Sciatic nerve (tissue), 1 donor: Measurements from ENCODE around the gene FOXJ1. TPM values are rescaled to one million over a fixed set of nuclear protein-coding genes. Genes with fewer than 3 reads are reported as not detected.

Source experiments
- microRNA-seq: library from miRNA; unstranded; fragments of <30 nt; microRNA quantifications from one replicate; pipeline ENCODE4 v1.2.0, GENCODE V29; 2020
- total RNA-seq: library from RNA; stranded (reverse); fragmentation: NEBNext Ultra II Directional; extraction: Animal tissue kit (Norgen Biotek cat#: 25700); gene quantifications from one replicate; pipeline ENCODE4 v1.2.1, GENCODE V29; 2021
- donor health status: DM: no; HTN: no; CAD: no.

The FOXJ1 gene
- total RNA-seq, 1 donor from 2014 or later, result 0.40 TPM

Small RNA genes within 50 kb of the gene (microRNA-seq; reads per million reads assigned to microRNA genes)
- 3.6 reads per million, percentile 4 among the genes with 10 or more reads in this experiment for gene MIR6868

Other genes with a start within 250 kb of the FOXJ1 start
- 24.7 TPM for gene TRIM65, start 244.3 kb downstream of the FOXJ1 start, total RNA-seq
- 73.6 TPM for gene MRPL38, start 236.4 kb downstream of the FOXJ1 start, total RNA-seq
- 18.5 TPM for gene FBF1, start 200.2 kb downstream of the FOXJ1 start, total RNA-seq
- 64.6 TPM for gene ACOX1, start 162.1 kb downstream of the FOXJ1 start, total RNA-seq
- gene TEN1, start 162.0 kb downstream of the FOXJ1 start, total RNA-seq, result 8.1 TPM
- gene CDK3, start 140.4 kb downstream of the FOXJ1 start, total RNA-seq, result 5.2 TPM
- 1.2 TPM for gene EVPL, start 113.9 kb downstream of the FOXJ1 start, total RNA-seq
- 65.1 TPM for gene SRP68, start 68.7 kb downstream of the FOXJ1 start, total RNA-seq
- gene GALR2, start 66.5 kb downstream of the FOXJ1 start, total RNA-seq, result not detected
- gene ZACN, start 62.1 kb downstream of the FOXJ1 start, total RNA-seq, result not detected
- gene EXOC7, start 37.5 kb downstream of the FOXJ1 start, total RNA-seq, result 125 TPM
- gene RNF157, start 99.2 kb upstream of the FOXJ1 start, total RNA-seq, result 15.8 TPM
- 38.4 TPM for gene UBALD2, start 124.1 kb upstream of the FOXJ1 start, total RNA-seq
- gene QRICH2, start 167.0 kb upstream of the FOXJ1 start, total RNA-seq, result 4.1 TPM
- 74.3 TPM for gene PRPSAP1, start 212.7 kb upstream of the FOXJ1 start, total RNA-seq
- 19.4 TPM for gene SPHK1, start 243.4 kb upstream of the FOXJ1 start, total RNA-seq